Mesodermal cell (in vitro differentiated cells): Measurements from ENCODE around the gene SLC12A6. TPM values are rescaled to one million over a fixed set of nuclear protein-coding genes. Genes with fewer than 3 reads are reported as not detected.
"Not testable (repeated sequence)": the region's sequence is repeated elsewhere in the genome, so short reads cannot be mapped to it uniquely, and the experiment has no call there.

Experiments
- H3K27ac ChIP-seq: 2 replicates; pipeline ENCODE4 v1.7.0; 2013; ENCODE audit warnings: mild to moderate bottlenecking, low read depth, low read length, moderate library complexity; ENCODE audit not compliant: severe bottlenecking
- H3K36me3 ChIP-seq: 2 replicates; pipeline ENCODE4 v1.7.1; 2013; ENCODE audit warnings: mild to moderate bottlenecking, low read length, moderate library complexity; ENCODE audit not compliant: control insufficient read depth, insufficient read depth
- H3K4me1 ChIP-seq: one replicate; pipeline ENCODE4 v1.7.1; 2013; ENCODE audit warnings: mild to moderate bottlenecking, low read length; ENCODE audit not compliant: insufficient read depth, control insufficient read depth, poor library complexity, severe bottlenecking
- H3K4me3 ChIP-seq: 2 replicates; pipeline ENCODE4 v1.7.0; 2013; ENCODE audit warnings: low read length, control low read depth, mild to moderate bottlenecking; ENCODE audit not compliant: insufficient read depth, poor library complexity, severe bottlenecking; ENCODE audit errors: extremely low read depth
- H3K9me3 ChIP-seq: 2 replicates; pipeline ENCODE4 v1.7.1; 2013; ENCODE audit warnings: mild to moderate bottlenecking, low read length, moderate library complexity; ENCODE audit not compliant: control insufficient read depth
- WGBS, 2 experiments: methylation state at CpG; one replicate each; pipeline ENCODE4 v1.1.5; 2013; ENCODE audit warnings: missing lambda C conversion rate in 2 of 2; ENCODE audit not compliant: insufficient coverage in 2 of 2; 5-methylcytosine and 5-hydroxymethylcytosine counted together
- polyA plus RNA-seq, 2 experiments: library from polyadenylated mRNA; stranded (reverse); fragments of 50-300 nt; gene quantifications; one replicate each; pipeline ENCODE4 v1.2.3, GENCODE V29; 2013

The SLC12A6 gene
- 14.0 TPM for polyA plus RNA-seq (2013, experiment 1 of 2)
- polyA plus RNA-seq (2013, experiment 2 of 2) = 11.7 TPM

- no peaks in the 10 kb centered on the region for H3K9me3 ChIP-seq
- no peaks in the 10 kb centered on the region for H3K4me1 ChIP-seq
- H3K36me3 ChIP-seq = peaks cover 34% of the 10 kb centered on the region
- WGBS, 2 experiments = 0 to 1% methylated on average over 55 to 66 of the region's 78 CpGs
- H3K27ac ChIP-seq = peak within 1 kb of the TSS; percentile 78
- peak within 1 kb of the TSS; percentile 87 for H3K4me3 ChIP-seq
Measured at GRCh38 chr15:34337557-34338306, at the start of gene SLC12A6. SLC12A6 (minus strand) TSS chr15:34337781; CDS start chr15:34336680, 1,101 bp downstream.

- no CpG with 5 or more reads among the region's 19 CpGs for WGBS, 2 experiments
Measured at GRCh38 chr15:34381829-34382521, 44.4 kb upstream of the SLC12A6 start.

DNA sequence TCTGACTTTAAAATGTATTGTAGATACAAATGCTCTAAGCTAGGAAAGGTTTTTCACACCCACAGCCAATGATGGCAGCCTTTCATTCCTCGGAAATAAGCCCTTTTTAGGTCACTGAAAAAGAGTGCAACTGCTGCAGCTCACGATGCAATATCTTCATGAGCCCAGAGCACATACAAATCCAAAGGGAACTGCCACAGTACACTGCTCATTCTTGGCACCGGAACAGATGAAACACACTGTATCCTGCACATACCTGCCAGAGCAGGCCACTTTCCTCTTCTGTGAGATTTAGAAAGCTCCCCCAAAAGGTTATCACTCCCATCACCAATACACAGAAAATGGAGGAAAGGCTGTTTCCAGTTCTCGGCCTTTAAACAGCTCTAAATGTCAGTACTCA lies 42.9 kb upstream of the SLC12A6 start:
- H3K4me3 ChIP-seq, H3K36me3 ChIP-seq, H3K27ac ChIP-seq, H3K4me1 ChIP-seq, H3K9me3 ChIP-seq: not testable (repeated sequence)
- 90% methylated on average over 2 to 3 of the region's 4 CpGs for WGBS, 2 experiments

More at GRCh38 chr15:34381829-34382521, 44.4 kb upstream of the SLC12A6 start:
- H3K9me3 ChIP-seq, H3K4me1 ChIP-seq, H3K27ac ChIP-seq, H3K4me3 ChIP-seq, H3K36me3 ChIP-seq: not testable (repeated sequence)

DNA sequence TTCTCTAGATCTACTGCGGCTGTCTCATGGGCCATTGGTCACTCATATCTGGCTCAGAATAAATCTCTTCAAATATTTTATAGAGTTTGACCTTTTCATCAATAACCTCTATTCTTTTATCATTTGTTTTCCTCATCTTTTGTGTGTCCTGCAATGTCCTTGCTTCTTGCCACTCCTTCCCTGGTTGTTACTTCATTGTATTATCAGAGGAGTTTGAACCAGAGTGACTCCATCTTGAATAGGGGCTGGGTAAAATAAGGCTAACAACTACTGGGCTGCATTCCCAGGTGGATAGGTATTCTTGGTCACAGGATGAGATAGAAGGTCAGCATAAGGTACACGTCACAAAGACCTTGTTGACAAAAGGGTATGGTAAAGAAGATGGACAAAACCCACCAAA lies 39.3 kb upstream of the SLC12A6 start:
- Histone ChIP-seq H3K9me3 (no peaks in the 10 kb centered on the region), H3K27ac (no peak overlapping the region), H3K4me1 (no peaks in the 10 kb centered on the region), H3K4me3 (no peak overlapping the region), H3K36me3 (no peaks in the 10 kb centered on the region)
- 100% methylated on average over 1 to 2 of the region's 2 CpGs for WGBS, 2 experiments

DNA sequence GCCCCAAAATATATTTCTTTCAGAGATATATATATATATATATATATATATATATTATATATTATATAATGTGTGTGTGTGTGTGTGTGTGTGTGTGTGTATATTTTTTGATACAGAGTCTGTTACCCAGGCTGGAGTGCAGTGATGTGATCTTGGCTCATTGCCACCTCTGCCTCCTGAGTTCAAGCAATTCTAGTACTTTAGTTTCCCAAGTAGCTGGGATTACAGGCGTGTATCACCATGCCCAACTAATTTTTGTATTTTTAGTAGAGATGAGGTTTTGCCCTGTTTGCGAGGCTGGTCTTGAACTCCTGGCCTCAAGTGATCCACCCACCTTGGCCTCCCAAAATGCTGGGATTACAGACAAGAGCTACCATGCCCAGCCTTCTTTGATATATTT lies 38.0 kb upstream of the SLC12A6 start:
- not testable (repeated sequence) for H3K27ac ChIP-seq, H3K9me3 ChIP-seq, H3K4me1 ChIP-seq, H3K36me3 ChIP-seq, H3K4me3 ChIP-seq
- WGBS, 2 experiments = 100% methylated on average over 1 of the region's 2 CpGs; no CpG with 5 or more reads in 1 of the 2 experiments

DNA sequence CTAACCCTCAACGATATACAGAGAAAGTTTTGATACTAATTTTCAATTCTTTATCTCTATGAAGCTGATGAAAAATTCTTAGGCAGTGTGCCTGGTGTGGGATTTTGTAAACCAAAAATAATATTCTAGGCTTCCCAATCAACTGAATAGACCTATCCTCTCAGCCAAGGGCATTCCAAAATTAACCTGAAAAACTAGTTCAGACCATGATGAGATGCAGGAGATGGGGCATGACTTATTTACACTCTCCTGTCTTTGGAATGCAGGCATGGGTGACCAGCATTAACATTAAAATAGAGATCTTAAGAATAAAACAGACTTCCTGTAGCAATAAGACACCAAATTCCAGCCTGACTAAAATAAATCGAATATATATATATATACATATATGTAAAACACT lies 37.2 kb upstream of the SLC12A6 start:
- Histone ChIP-seq H3K4me3 (no peak overlapping the region), H3K4me1 (no peaks in the 10 kb centered on the region), H3K36me3 (no peaks in the 10 kb centered on the region), H3K27ac (no peak overlapping the region), H3K9me3 (no peaks in the 10 kb centered on the region)
- WGBS, 2 experiments = no CpG with 5 or more reads among the region's 2 CpGs

GRCh38 chr15:34373951-34374350 lies 36.4 kb upstream of the SLC12A6 start:
- H3K4me3 ChIP-seq = no peak overlapping the region
- WGBS, 2 experiments = 88 to 97% methylated on average over 8 of the region's 8 CpGs

GRCh38 chr15:34370643-34371042 lies 33.1 kb upstream of the SLC12A6 start:
- no peak overlapping the region for H3K27ac ChIP-seq
- H3K4me1 ChIP-seq = no peaks in the 10 kb centered on the region
- H3K4me3 ChIP-seq = no peak overlapping the region
- WGBS, 2 experiments = 0 to 45% methylated on average over 1 to 2 of the region's 2 CpGs
- H3K36me3 ChIP-seq = no peaks in the 10 kb centered on the region
- no peaks in the 10 kb centered on the region for H3K9me3 ChIP-seq

More at GRCh38 chr15:34373951-34374350, 36.4 kb upstream of the SLC12A6 start:
- no peaks in the 10 kb centered on the region for H3K9me3 ChIP-seq
- no peaks in the 10 kb centered on the region for H3K36me3 ChIP-seq
- no peak overlapping the region for H3K27ac ChIP-seq
- no peaks in the 10 kb centered on the region for H3K4me1 ChIP-seq

- H3K27ac ChIP-seq = no peak overlapping the region
- 56 to 100% methylated on average over 1 of the region's 2 CpGs for WGBS, 2 experiments
- H3K36me3 ChIP-seq = no peaks in the 10 kb centered on the region
- H3K4me3 ChIP-seq = no peak overlapping the region
- no peaks in the 10 kb centered on the region for H3K9me3 ChIP-seq
- H3K4me1 ChIP-seq = peaks cover 2% of the 10 kb centered on the region
Measured at GRCh38 chr15:34370129-34370528, 32.5 kb upstream of the SLC12A6 start.

DNA sequence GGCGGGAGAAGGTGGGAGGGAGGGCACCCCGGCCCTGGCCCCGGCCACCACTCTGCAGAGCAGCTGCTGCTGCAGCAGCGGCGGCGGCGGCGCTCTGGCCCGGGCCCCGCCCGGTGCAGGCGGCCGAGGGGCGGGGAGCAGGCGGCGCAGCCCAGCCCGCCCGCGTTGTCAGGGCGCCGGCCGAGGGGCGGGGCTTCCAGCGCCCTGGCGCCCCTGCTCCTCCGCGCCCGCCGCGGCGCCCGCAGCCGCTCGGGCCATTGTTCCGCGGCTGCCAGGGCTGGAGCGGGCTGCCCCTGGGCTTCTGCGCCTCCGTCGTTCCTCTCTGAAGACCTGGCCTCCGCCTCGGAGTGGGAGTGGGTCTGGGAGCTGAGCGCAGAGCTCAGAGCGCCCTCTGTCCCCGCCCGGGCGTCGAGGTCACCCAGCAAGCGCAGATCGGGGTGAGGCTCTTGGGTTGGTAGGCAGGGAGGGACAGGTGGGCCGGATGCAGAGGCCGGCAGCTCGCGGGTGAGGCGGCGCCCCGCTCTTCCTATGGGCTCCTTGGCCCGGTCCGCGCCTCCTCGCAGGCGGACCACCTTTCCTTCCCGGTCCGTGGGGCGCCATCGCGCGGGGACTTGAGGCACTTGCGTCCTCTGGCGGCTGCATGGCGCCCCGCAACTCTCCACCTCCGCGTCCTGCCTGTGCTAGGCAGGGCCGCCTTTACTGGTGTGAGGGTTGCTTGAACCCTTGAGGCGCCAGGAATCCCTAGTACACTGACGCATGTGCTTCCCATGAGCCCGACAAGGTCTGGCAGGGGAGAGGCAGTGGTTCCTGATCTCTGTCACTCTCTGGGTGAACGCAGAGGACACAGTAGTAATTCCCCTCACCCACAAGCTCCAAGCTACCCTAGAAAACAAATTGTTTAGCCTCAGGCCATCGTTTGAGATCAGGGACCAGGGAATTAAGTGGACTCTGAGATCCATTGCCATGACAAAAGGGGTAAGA lies 29.8 kb upstream of the SLC12A6 start, which contains the start of gene LPCAT4:
TSS of gene LPCAT4 (minus strand) at position 96 of the 981 bp plus-strand sequence. CDS start 96 bp downstream, outside the sequence.
- H3K4me3 ChIP-seq = peak within 1 kb of the TSS; percentile 81
- peaks cover 22% of the 10 kb centered on the region for H3K36me3 ChIP-seq
- H3K27ac ChIP-seq = peak within 1 kb of the TSS; percentile 93
- no peaks in the 10 kb centered on the region for H3K9me3 ChIP-seq
- 0 to 1% methylated on average over 43 to 64 of the region's 80 CpGs for WGBS, 2 experiments
- H3K4me1 ChIP-seq = peaks cover 4% of the 10 kb centered on the region
